Stimulated activated naive CD8-positive, alpha-beta T cell treated with anti-CD3 and anti-CD28 coated beads, Interleukin-15, Interleukin-2, amounts not matched to agents 100 U/mL and 50 U/mL, for 24 hours (primary cell): ENCODE results near the gene EPDR1.
"Not testable (repeated sequence)": the region's sequence is repeated elsewhere in the genome, so short reads cannot be mapped to it uniquely, and the experiment has no call there.

ENCODE experiments used
- ATAC-seq: fragments of 150-1000 bp; cut with Tn5 transposase; one replicate; pipeline ENCODE4 v1.10.0; 2021
- DNase-seq: peaks from one replicate; pipeline ENCODE4 v3.0.0; 2021

The EPDR1 gene

DNA sequence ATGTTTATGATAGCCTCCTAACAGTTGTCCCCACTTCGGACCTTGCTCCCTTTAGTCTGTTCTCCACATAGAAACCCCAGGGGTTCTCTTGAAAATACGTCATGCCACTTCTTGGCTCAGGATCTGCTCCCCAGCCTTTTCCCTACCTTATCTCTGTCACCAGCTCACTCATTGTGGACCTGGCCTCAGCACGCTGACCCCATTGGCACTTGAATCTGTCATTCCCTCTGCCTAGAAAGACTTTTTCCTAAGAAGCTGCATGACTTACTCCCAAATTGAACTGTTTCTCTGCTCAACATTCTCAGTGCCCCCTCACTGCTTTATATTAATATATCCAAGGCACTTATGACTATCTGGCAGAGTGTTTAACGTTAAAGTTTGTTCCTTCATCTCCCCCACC is 8.4 kb downstream of the EPDR1 start:
- ATAC-seq (no peak), DNase-seq (no peak)

DNA sequence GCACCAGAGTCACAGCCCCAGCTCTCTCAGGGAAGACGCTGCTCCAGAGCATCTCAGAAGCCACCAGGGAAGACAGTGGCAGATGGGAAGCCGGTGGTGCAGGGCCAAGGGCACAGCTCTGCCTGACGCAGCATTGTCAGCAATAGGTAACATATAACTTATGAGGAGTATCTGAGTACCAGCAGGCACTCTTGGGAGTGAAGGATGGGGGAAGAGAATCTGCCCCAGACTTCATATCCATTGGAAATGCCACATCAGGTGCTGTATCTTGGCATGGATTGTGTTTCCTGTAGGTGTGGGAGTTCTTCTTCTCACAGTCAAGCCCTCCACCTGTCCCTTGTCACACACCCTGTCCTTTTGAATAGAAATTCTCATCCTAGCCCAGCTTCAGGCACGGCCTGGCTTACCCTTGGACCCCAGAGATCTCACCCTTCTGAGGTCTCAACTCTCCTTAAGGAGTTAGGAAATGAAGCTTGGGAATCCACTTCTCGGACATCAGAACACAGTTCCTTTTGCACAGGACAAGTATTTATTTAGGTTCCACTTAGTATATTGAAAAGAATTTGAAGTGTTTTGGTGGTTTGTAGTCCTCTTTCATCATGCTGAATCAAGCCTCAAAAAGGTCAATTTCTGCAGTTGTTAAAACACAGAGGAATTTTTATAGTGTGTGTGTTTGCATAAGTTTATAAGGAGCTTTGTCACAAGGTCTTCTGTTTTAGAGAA is 9.9 kb downstream of the EPDR1 start:
- ATAC-seq (no peak), DNase-seq (no peak)

DNA sequence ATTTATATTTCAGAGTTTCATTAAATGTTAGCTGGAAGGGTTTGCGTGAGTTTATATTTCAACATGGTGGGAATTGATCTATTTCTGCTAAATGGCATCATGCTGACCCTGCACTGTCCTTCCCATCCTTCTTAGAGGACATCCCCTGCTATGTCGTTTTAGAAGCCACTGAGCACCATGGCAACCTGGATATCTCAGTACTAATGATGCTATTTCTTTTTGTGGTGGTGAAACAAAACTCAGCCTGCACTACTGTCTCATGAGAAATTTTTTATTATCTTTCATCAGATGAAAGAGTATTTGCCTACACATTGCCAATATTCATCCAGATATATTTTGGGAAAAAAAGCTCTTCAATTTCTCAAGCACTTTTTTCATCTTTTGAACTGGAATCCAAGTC is 12.1 kb downstream of the EPDR1 start:
- ATAC-seq = no peak
- DNase-seq = no peak

DNA sequence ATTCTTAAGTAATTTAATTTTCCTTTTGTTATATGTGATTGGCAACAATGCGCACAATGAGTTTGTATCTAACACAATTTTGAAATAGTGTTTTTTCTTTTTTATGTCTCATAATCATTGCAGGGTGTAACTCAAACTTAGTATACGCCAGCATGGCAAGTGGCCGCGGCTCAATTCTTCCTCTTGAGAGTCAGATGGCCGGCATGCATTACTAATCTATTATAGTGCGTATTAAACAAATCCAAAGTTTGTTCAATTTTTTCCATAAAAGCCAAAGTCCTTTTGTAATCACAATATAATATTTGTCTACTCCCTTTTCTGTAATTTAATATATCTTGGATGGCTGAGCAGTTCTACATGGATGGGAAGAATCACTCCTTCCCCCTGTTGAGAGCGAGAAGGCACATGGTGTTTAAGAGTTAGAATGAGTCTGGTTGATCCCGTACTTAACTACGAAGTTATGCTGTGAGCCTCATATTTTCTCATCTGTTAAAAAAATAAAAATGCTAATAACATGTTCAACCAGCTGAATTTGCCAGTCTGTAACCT is 12.7 kb downstream of the EPDR1 start:
- ATAC-seq (no peak), DNase-seq (no peak)

DNA sequence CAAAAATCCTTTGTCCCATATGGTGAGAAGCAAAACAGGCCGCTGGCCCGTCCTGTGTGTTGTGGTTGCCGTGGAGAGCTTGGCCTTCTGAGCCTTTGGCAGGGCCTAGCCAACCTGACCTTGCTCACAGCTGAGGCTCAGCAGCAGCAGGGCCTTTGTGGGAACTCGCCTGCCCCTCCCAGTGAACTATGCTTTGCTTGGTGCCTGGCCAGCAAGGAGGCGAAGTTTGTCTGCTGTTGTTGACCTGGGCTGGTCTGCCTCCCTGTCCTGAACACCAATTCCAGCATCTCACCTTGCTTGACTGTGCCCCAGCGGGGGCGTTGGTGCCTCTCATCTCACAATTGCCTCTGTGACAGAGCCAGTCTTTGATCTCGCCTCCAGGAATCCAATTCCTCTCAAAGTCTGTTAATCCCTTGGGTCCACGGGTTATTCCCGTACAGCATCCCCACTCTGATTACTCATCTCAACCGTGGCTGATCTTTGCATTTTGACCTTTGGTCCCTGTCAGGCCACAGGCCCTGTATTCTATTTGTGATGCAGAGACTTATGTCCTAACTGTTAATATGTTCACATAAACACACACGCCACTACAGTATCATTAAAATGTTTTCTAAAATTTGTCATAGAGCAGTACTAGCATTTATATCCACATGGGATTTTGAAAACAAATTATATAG is 22.6 kb downstream of the EPDR1 start:
- ATAC-seq = no peak
- DNase-seq = no peak

DNA sequence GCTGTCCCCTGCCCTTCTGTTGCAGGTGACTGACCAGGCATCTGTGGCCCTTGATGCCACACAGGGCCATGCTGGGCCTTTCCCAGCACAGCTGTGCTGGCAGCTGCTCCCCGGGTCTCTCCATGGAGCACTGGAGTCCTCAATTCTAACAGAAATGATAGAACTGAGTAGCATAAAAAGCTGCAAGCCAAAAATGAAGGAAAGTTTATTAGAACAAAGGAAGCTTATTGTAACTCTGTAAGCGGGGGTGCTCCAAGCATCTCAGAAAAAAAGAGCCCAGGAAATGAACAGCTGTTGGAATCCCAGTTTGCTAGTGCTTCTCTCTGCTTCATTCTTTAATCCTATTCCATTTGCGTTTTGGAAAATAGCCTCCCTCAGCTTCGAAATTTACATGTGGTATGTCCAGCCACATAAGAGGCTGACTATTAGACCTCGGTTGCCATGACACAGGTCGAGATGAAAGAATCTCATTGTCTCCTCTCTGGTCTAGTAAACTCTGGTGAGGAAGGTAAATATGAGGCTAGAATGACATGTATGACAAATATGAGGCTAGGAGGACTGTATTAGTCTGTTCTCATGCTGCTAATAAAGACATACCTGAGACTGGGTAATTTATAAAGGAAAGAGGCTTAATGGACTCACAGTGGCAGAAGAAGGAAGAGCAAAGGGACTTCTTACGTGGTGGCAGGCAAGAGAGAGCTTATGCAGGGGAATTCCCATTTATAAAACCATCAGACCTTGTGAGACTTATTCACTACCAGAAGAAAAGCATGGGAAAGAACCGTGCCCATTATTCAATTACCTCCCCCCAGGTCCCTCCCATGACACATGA is 23.7 kb downstream of the EPDR1 start:
- ATAC-seq (no peak), DNase-seq (no peak)

DNA sequence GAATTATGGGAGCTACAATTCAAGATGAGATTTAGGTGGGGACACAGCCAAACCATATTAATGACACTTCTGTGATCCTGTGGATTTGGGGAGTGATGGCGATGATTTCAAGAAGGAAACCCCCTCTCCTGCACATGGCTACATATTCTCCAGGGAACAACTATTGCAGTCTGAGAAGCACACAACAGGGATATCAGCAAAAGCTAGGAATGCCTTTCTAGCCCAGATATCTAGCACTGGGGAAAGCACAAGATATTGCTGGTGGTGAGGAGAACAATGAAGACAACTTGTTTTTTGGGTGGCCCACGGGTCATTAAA is 24.3 kb downstream of the EPDR1 start:
- ATAC-seq = no peak

DNA sequence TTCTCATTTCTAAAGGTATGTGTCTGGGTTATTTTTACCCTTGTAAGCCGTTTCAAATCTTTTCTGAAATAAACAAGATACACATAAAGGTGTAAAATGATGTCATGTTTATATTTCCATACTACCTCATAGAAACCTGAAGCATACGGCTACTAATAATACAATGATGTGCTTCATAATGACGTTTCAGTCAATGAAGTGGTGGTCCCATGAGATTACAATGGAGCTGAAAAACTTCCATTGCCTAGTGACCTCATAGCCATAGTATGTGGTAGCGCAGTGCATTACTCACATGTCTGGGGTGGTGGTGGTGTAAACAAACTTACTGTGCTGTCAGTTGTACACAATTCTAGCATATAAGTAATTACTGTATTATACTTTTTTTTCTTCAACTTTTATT is 24.9 kb downstream of the EPDR1 start:
- DNase-seq (no peak), ATAC-seq (no peak)

More for the DNA sequence above, 24.3 kb downstream of the EPDR1 start:
- DNase-seq = no peak

DNA sequence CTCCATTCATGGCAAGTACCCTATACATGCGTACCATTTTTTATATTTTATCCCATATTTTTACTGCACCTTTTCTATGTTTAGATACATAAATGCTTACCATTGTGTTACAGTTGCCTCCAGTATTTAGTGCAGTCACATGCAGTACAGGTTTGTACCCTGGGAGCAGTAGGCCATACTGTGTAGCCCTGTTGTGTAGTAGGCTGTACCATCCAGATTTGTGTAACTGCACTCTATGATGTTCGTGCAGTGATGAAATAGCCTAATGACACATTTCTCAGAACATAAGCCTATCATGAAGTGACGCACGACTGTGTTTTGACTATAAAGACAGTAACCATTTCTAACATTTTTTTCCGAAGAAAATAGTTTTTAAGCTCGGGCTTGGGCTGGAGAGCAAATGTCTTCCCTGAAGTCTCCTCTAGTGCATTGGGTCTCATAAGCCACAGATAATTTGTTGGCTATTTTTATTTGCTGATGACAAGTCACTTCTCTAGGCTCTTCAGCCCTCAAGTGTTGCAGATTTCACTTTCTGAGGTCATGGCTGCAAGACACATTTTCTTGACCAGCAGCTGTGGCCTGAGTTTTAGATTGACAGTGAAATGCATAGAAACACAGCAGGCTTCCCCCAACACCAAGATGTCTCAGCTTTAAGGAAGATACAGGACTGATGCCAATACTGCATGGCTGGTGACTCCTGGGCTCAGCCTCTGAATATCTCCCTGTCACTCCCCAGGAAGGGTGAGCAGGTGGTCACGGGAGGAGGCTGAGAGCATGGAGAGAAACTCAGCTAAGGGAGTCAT is 26.9 kb downstream of the EPDR1 start:
- ATAC-seq = no peak
- DNase-seq = no peak

DNA sequence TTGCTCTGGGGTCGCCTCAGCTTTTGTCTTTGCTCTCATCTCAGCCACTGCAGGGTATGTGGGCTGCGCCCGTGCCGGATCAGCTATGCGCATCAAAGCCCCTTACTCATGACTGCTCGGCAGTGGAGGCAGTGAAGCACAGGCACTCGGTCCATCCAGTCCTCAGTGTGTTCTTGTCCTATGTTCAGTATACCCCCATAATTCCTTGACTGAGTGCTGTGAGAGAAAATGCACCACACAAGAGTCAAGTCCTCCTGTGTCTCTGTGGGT is 27.4 kb downstream of the EPDR1 start:
- no peak for ATAC-seq
- DNase-seq = no peak

DNA sequence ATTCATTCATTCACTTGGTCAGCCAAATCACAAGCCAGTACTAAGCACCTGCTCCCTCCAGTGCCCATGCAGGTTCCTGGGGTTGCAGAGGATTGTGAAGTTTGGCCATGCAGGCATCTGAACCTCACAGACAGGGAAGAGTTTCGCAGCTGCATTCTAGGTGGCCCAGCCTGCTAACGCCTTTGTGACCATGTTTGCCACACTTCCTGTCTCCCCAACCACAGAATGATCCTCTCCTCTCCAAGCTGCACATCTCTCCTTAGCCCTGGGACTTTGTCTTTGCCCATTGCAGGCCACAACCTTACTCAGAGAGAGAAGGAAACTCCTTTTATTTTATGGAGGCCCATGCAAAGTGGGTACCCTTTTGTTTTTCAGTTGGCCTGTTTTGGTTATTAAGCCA is 31.8 kb downstream of the EPDR1 start:
- no peak for ATAC-seq
- no peak for DNase-seq

DNA sequence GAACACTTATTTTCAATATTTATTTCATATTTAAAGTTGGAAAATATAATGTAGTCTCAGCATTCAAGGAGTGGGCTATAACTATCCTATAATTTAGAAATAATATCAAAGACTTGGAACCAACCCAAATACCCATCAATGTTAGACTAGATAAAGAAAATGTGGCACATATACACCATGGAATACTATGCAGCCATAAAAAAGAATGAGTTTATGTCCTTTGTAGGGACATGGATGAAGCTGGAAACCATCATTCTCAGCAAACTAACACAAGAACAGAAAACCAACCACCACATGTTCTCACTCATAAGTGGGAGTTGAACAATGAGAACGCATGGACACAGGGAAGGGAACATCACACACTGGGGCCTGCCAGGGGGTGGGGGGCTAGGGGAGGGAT is 33.8 kb downstream of the EPDR1 start:
- not testable (repeated sequence) for ATAC-seq, DNase-seq

DNA sequence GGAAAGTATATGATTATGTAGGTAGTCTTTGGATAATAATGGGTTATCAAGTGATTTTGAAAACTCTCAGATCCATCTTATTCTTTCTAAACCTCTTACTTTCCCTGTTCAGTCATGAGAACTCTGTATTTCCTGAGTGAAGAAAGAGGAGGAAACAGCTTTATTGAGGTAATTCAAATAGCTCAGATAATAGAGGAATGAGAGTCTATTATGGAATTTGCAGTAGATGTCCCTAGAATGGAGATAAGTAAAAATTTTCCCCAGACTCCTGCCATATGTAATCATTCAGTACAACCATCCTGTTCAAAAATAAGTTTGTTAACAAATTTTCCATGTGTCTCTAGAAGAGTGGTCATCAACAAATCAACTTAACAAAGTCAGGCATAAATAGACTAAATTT is 36.4 kb downstream of the EPDR1 start:
- DNase-seq (no peak), ATAC-seq (no peak)

DNA sequence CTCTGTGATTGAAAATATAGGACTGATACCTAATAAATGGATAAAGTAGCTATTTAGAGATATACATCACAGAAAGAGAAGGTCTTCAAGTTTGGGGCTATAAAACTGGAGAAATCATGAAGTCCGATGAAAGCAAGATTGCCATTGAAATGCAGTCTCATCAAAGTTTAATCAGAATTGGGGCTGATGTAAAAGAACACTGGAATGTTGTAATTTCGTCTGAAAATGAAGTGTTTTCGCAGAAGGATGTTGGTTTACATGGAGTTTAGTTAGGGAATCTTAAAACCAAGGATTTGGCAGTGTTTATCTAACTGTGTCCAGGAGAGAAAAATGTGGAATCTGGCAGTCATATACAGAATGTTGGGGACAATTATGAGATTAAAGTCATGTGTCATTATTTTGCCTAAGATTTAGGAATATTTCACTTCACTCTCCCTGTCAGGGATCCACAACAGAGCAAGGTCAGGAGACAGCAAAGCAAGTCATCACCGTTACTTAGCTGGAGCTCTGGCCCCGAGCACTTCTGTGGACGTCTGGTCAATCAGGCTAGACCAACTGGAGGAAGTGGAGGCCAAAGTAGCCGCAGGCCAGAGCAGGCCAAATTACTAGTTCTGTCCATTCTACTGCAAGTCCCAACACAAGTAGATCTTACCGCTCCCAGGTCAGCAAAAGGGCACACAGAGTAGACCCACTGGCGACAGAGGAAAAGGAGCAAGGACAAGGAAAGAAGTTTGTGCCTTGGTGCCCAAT is 37.0 kb downstream of the EPDR1 start:
- ATAC-seq = no peak
- DNase-seq = no peak

DNA sequence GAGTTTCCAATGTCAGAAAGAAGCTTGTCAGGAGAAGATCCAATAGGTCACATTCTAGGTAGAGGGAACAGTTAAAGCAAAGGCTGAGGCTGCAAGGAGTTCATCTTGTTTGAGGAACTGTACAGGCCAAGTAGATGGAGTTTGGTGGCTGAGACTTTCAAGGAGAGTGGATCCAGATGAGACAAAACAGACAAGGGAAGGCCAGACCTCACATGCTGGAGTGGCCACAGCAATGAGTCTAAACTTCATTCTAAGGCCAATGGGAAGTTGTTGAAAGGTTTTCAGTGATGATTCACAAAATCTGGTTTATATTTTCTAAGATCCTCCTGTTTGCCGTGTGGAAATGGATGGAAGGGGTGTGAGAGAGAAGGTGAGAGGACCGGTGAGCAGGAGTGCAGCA is 40.0 kb downstream of the EPDR1 start:
- no peak for ATAC-seq

DNA sequence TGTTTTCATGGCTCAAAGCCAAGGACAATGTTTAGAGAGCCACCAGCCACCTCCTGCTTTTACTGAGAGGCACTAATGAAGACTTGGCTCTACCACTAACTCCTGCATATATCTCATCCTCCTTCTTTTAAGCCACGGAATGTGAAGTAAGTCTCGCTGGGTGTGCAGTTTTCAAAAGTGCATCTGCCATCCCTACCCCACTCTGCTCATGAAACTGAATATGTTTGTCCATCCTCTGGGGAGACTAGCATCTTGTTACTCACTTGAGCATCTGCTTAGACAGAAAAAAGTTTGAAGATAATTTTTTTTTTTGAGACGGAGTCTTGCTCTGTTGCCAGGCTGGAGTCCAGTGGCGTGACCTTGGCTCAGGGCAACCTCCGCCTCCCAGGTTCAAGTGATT is 40.8 kb downstream of the EPDR1 start:
- ATAC-seq (no peak), DNase-seq (no peak)

More for the DNA sequence above, 40.0 kb downstream of the EPDR1 start:
- no peak for DNase-seq

DNA sequence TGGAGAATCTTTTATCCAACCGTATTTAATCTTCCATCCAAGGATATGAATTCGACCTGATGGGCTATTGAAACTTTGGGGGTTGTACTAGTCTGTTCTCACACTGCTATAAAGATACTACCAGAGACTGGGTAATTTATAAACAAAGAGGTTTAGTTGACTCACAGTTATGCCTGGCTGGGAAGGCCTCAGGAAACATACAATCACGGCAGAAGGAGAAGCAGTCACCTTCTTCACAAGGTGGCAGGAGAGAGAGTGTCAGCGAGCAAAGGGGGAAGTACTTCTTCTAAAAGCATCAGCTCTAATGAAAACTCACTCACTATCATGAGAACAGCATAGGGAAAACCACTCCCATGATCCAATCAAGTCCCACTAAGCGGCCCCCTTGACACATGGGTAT is 43.8 kb downstream of the EPDR1 start:
- ATAC-seq (no peak), DNase-seq (no peak)

DNA sequence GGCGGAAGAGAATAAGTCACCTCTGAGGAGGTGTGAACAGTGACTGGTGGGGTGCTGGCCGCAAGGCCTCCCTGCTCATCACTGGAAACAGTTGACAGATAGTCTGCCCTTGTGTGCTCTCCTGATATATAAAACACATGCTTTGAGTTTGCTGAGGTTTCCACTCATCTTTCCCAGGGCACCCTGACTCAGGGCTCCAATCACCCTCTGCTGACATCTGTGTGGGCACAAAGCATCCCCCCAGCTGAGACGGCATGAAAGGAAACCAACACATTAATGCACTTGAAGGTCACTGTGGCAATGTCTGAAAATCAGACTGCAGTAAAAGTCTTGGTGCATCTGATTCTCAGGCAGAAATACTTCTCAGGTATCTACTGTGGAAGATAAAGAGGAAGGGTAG is 49.8 kb downstream of the EPDR1 start:
- ATAC-seq (peak; percentile 44), DNase-seq (no peak)

DNA sequence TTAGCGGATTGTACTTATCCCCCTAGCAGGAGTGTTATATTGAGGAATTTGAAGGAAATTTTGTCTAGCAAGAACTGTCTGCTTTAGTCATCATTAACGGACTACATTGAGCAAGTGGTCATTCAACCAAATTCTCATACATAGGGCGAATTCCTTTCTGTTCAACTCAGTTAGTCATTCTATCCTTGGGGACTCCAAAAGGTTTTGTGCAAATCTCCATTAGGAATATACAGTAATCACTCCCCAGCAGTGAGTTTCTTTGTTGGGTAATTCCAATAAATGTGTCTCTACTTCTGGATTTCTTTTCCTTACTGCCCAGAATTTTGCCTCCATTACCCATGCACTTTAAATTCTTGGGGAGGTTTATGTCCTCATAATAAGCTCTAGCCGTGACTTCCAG is 51.1 kb downstream of the EPDR1 start:
- no peak for DNase-seq
- ATAC-seq = no peak

DNA sequence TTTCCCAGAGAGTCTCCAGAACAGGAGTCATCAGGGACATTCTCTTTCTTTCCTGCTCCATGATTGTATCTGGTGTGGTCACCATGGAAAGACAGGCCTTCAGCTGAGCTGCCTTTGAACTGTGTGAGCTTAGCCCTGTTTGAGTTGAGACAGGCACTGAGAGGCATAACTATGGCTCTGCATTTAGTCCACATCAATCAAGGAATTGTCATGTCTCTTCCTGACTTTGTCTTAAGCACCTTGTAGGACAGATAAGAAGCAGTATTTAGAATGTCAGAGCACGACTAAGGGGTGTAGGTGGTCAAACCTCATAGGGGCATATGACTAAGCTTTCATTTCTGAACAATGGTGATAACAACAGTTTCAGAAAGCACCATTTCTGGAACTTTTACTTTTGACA is 53.5 kb downstream of the EPDR1 start:
- ATAC-seq (peak; percentile 61), DNase-seq (no peak)

DNA sequence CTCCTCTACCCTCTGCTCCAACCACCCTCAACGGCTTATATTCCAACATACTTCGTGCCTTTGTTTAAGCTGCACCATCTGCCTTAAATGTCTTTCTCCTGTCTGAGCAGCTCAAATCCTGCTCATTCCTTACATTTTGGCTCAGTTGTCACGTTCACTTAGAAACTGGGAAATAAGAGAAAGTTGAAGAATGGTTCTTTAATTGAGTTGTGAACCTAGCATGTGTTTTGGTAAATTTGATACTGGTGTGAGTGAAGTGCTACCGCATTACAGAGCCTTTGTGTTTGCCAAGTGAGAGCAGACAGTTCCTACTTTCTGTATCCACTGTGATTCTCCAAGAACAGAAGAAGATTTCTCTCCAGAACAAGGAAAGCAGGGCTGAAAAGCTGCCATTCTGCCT is 54.3 kb downstream of the EPDR1 start:
- no peak for ATAC-seq
- no peak for DNase-seq

DNA sequence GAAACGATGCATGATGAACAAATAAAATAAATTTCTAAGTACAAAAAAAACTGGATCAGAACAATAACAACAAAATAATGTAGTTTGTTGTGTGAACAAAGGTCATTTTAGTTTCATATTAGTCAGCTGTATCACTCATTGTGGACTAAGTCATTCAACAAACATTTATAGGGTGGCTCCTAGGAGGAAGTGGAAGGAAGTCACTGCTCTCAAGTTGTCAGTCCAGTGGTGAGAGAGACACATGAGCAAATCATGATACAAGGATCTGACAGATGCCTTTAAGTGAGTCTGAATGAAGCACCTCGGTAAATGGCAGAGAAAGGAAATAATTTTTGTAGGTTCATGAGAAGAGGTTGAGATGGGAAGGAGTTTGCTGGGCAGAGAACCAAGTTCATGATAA is 56.8 kb downstream of the EPDR1 start:
- DNase-seq (no peak), ATAC-seq (no peak)
